Activated CD4-positive, alpha-beta T cell treated with anti-CD3 and anti-CD28 coated beads for 48 hours (primary cell): Measurements from ENCODE around the gene CYP2F1.
A peak's percentile ranks its signal among the peaks of the same experiment; 100 is the strongest.
"Not testable (repeated sequence)": the region's sequence is repeated elsewhere in the genome, so short reads cannot be mapped to it uniquely, and the experiment has no call there.

Experiments
- DNase-seq: peaks from one replicate; pipeline ENCODE4 v3.0.0-alpha.2; 2020

Gene CYP2F1

GRCh38 chr19:41114132-41114531 is at the start of gene CYP2F1:
Gene CYP2F1 (plus strand): TSS chr19:41114432. CDS start chr19:41116189, 1,757 bp downstream.
- no peak for DNase-seq

- DNase-seq: no peak
These were observed 49.2 kb upstream of the CYP2F1 start for GRCh38 chr19:41064974-41065569.

GRCh38 chr19:41076286-41076685 is 37.9 kb upstream of the CYP2F1 start:
- no peak for DNase-seq

- no peak for DNase-seq
These were observed 30.7 kb upstream of the CYP2F1 start for GRCh38 chr19:41083516-41083915.

GRCh38 chr19:41085748-41086415 is 28.4 kb upstream of the CYP2F1 start:
- DNase-seq: no peak

- no peak for DNase-seq
These were observed 26.1 kb upstream of the CYP2F1 start, which contains the start of gene CYP2A13 for GRCh38 chr19:41088151-41088550. Gene CYP2A13 (plus strand): TSS chr19:41088451. CDS start chr19:41088472, 21 bp downstream.

GRCh38 chr19:41089959-41090358 is 24.3 kb upstream of the CYP2F1 start:
- no peak for DNase-seq

GRCh38 chr19:41095703-41096102 is 18.5 kb upstream of the CYP2F1 start:
- DNase-seq: peak; percentile 6

- DNase-seq: no peak
These were observed 17.9 kb upstream of the CYP2F1 start for GRCh38 chr19:41096353-41096752.

GRCh38 chr19:41097302-41097701 is 16.9 kb upstream of the CYP2F1 start:
- no peak for DNase-seq

GRCh38 chr19:41098762-41099161 is 15.5 kb upstream of the CYP2F1 start:
- DNase-seq: no peak

GRCh38 chr19:41102210-41102609 is 12.0 kb upstream of the CYP2F1 start:
- not testable (repeated sequence) for DNase-seq

- DNase-seq: no peak
These were observed 8.1 kb upstream of the CYP2F1 start for GRCh38 chr19:41106177-41106576.

- DNase-seq: no peak
These were observed 2.9 kb upstream of the CYP2F1 start for GRCh38 chr19:41111296-41111695.

GRCh38 chr19:41111750-41112295 is 2.4 kb upstream of the CYP2F1 start:
- no peak for DNase-seq

- no peak for DNase-seq
These were observed 1.4 kb upstream of the CYP2F1 start for GRCh38 chr19:41112728-41113290.

GRCh38 chr19:41116261-41116660 is 2.0 kb downstream of the CYP2F1 start:
- no peak for DNase-seq

- peak; percentile 37 for DNase-seq
These were observed 7.0 kb downstream of the CYP2F1 start for GRCh38 chr19:41120929-41121911.

GRCh38 chr19:41122846-41123245 is 8.6 kb downstream of the CYP2F1 start:
- DNase-seq: not testable (repeated sequence)

GRCh38 chr19:41123716-41124294 is 9.6 kb downstream of the CYP2F1 start:
- DNase-seq: no peak

GRCh38 chr19:41126765-41127203 is 12.6 kb downstream of the CYP2F1 start:
- DNase-seq: peak; percentile 60

- DNase-seq: not testable (repeated sequence)
These were observed 13.1 kb downstream of the CYP2F1 start for GRCh38 chr19:41127362-41127761.
